Muscle of arm (tissue), 12 donors: ENCODE results near the gene KIF27. TPM values are rescaled to one million over a fixed set of nuclear protein-coding genes. Genes with fewer than 3 reads are reported as not detected.
"Not testable (repeated sequence)": the region's sequence is repeated elsewhere in the genome, so short reads cannot be mapped to it uniquely, and the experiment has no call there.

ENCODE experiments used
- DNase-seq: peaks from one replicate; pipeline ENCODE4 v3.0.0-alpha.2; 2013
- polyA plus RNA-seq, 12 donors: library from polyadenylated mRNA; unstranded; fragments of 120-200 nt; gene quantifications; one replicate each; pipeline ENCODE4 v1.2.1, GENCODE V29; 2013; ENCODE audit not compliant: insufficient read length in 12 of 12

Gene KIF27
- polyA plus RNA-seq, 12 donors = 5.4 to 20.4 (median 8.0) TPM; not detected in 1

DNA sequence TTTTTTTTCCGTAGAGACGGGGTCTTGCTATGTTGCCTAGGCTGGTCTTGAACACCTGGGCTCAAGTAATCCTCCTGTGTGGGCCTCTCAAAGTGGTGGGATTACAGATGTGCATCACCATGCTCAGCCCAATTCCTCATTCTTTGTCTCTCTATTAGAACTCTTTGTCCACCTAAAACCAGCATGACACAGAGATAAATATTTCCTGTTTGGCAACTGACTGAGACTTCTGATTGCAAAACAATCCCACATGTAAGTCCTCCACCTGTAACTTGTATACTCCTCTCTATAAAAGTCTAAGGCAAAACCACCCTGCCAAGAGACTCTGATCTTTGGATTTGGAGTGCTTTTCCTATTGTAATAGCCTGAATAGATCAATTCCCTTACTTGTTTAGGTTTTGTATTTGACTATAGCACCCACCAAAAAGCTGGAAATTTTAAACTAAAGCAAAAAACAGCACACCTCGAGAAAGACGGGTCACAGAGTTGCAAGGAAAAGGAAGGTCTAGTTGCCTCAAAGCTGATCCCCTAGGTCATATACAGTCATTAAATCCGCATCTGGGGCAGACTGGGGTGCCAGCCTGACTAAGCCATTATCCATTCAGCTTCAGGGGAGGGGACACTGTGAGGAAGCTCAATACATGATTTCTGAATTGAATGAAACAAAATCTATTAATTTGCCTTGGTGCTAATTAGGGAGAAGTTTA lies 13.5 kb upstream of the KIF27 start:
- no peak for DNase-seq

DNA sequence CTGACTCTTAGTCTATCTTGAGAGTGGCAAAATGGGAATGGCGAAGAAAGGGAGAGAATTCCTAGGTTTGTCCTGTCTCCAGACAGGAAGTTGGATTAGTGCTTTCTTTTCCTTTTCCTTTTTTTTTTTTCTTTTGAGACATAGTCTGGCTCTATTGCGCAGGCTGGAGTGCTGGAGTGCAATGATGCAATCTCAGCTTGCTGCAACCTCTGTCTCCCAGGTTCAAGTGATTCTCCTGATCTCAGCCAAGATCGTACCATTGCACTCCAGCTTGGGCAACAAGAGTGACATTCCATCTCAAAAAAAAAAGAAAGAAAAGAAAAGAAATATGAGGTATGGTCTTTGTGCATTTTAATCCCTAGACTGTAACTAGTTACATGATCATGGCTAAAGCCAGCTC lies 12.6 kb upstream of the KIF27 start:
- DNase-seq = no peak

DNA sequence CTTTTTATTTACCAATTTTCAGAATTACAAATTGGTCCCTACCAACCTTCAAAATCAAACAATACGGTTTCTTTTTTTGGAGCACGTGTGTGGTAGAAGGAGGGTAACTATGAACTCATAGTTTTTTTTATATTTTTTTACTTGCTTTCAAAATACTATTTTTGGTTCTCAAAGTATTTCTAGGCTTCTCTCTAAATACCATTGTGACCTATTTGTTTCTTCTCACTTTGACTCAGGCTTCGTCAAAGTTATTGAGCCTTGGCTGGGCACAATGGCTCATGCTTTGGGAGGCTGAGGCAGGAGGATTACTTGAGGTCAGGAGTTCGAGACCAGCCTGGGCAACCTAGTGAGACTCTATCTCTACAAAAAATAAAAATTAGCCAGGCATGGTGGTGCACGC lies 11.6 kb upstream of the KIF27 start:
- no peak for DNase-seq

DNA sequence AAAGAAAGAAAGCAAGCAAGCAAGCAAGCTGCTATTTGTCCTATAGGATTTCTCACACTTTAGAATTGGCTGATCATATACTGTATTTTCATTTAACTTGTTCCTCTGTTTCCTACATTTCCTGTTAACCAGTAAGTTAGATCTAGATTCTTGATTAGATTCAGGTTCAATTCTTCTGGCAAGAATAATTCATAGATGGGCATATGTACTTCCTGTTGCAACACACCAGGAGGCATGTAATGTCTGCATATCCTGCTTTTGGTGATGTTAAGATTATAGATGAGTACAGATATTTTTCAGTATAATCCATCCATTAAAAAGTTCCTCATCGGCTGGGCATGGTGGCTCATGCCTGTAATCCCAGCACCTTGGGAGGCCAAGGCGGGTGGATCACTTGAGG lies 10.8 kb upstream of the KIF27 start:
- DNase-seq = no peak

DNA sequence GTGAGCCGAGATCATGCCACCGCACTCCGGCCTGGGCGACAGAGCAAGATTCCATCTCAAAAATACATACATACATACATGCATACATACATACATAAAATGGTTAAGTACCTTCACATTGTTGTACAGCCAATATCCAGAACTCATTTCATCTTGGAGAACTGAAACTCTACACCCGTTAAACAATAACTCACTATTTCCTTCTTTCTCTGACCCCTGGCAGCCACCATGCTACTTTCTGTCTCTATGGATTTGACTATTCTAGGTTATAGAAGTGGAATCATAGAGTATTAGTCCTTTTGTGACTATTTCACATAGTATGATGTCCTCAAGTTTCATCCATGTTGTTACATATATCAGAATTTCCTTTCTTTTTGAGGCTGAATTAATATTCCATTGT lies 9.6 kb upstream of the KIF27 start:
- DNase-seq = no peak

DNA sequence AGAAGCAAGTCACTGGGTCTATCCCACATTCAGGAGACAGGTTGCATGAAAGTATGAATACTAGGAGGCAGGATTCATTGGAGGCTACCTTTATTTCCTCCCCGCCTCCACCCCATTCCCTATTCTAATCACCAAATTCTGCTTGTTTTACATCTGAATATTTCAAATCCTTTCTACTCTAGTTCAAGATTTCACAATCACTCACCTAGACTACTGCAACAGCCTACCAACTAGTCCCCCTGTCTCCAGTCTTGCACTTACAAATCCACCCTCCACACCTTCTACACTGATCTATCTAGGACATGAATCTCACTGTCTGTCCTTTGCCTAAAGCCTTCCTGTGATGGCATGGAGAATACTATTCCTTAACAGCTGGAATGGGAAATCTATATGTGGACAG lies 6.4 kb upstream of the KIF27 start:
- DNase-seq = no peak

DNA sequence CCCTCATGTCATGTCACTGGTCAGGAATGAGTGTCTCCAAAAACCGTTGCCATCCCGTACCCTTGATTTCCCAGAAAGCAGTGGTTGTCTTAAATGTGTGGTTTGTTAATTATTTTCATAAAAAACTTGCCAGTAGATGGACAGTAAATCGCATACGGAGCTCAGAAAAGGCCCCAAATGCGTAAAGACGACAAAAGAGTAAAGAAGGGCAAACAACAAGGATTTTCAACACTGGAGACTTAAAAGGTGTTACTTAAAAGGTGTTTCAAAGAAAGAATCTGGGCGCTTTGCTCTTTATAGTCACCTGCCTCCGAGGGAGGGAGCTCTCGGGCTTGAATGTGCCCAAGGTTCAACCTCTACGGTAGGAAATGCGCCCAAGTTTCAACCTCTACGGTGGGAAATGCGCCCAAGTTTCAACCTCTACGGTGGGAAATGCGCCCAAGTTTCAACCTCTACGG lies 734 bp downstream of the KIF27 start:
- DNase-seq = peak; percentile 57

DNA sequence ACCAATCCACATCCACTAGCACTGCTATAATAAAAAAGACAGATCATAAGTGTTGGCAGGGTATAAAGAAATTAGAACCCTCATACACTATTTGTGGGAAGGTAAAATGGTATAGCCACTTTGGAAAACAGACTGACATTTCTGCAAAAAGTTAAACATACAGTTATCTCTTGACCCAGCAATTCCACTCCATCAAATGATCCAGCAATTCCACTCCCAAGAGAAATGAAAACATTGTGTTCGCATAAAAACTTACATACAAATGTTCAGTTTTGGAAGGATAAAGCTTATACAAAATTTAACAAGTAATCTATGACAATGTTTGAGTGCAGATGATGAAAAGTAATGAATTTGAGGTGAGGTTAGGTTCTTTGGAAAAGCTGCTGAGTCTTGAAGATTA lies 2.1 kb downstream of the KIF27 start:
- DNase-seq = no peak

DNA sequence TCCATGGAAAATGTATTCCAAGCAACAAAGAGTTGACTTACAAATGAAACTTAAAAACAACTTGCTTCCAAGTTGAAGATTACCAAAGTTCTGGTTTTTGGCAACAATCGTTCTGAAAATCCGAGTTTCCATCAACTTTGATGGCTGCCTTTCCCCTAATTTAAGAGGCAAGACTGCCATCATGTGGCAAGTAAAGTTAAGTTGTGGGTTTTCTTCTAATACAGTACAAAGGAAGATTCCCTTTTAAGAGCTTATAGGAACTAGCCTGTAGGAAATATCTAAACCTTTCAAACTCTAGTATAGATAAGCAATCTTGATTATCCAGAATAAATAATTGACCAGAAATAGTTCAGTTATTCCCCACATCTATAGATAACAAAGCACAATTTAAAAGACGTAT lies 9.0 kb downstream of the KIF27 start:
- DNase-seq = peak; percentile 15

DNA sequence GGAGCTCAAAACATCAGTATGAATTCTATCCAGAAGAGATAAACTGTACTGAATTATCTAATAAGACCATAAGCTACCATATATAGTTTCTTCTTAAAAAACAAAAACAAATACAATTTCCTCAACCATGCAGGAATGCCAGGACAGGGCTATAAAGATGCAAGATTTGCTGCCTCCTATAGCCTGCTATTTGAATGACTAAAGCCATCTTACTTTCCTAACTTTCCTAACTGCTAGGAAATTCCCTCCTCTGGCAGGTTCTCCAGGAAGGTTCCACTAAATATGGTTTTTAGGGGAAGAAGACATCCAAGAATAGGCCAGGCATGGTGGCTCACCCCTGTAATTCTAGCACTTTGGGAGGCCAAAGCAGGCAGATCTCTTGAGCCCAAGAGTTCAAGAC lies 15.1 kb downstream of the KIF27 start:
- no peak for DNase-seq

DNA sequence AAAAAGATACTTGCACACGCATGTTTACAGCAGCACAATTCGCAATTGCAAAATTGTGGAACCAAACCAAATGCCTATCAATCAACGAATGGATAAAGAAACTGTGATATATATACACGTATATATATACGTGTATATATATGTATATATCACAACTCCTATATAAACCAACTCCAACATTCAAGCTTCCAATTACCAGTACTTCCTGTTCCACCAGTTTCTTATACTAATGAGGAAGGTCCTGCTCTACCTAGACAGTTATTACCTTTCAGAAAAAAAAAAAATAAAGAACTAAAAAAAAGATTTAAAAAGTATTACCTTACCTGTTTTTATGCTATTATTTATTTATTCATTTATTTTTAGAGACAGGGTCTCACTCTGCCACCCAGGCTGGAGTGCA lies 20.6 kb downstream of the KIF27 start:
- DNase-seq = not testable (repeated sequence)

DNA sequence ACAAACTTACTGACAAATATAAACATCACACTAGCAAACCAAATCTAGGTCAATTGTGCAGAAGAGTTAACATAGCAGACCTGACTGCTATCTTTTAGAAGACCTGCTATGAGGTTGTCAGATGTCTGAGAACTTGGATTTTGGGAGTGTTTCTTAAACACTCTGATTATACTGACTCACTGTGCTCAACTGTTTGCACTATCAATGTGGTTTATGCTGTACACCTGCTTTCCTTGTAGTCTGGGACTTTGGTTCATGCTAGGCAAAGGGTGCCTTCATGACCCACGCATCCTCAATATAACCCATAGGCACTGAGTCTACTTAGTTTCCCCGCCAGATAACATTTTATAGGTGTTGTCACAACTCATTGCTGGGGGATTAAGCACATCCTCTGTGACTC lies 26.9 kb downstream of the KIF27 start:
- not testable (repeated sequence) for DNase-seq

DNA sequence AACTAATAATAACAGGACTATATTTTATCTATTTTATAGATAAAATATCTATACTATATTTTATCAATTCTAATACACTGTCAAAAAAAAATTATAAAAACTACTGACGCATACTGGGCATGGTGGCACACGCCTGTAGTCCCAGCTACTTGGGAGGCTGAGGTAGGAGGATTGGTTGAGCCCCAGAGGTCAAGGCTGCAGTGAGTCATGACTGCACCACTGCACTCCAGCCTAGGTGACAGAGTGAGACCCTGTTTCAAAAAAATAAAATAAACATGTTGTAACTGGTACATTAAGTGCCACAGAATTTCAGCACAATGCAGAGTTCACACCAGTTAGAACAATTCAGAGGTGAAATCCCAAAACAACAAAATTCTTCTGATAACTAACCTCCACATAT lies 34.7 kb downstream of the KIF27 start:
- not testable (repeated sequence) for DNase-seq

DNA sequence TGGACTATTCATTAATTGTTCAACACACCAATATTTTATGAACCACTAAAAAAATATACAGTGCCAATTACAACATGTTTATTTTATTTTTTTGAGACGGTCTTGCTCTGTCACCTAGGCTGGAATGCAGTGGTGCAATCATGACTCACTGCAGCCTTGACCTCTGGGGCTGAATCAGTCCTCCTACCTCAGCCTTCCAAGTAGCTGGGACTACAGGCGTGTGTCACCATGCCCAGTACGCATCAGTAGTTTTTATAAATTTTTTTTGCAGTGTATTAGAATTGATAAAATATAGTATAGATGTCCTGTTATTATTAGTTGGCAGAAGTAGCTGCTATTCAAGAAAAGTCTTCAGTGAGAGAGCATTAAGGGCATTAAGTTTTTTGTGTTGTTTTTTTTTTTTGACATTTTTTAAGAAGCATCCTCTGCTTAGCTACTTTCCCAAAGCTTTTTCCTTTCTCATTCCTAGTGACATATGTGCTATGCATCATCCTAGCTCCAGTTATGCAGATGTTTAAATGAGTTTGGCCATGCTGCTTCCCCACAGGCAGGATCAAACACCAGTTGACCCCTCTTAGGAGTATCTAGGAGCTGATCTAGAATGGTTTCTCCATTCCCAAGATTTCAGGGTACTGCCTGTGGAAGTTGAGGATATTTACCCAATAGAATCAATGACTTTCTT lies 35.5 kb downstream of the KIF27 start:
- not testable (repeated sequence) for DNase-seq

DNA sequence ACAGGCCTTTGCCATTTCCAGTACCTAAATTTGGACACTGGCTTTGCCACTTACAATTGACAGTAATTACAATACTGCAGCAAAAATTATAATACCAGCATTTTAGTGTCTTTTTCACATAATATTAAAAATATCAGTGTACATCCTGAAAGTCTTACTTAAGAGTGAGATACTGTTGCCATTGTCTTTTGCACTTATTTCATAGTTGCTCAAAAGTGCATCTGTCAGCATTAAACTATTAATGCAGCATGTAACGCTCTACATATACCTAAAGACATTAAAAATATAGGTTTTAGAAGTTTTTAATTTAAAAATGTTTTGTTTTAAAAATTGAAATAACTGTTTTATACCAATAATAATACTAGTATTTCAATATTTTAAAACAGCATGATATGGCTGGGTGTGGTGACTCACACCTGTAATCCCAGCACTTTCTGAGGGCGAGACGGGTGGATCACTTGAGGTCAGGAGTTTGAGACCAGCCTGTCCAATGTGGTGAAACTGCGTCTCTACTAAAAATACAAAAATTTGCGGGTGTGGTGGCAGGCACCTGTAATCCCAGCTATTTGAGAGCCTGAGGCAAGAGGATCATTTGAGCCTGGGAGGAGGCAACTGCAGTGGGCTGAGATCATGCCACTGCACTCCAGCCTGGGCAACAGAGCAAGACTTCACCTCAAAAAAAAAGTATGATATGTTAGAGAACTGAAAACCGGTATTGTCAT lies 39.4 kb downstream of the KIF27 start:
- not testable (repeated sequence) for DNase-seq

DNA sequence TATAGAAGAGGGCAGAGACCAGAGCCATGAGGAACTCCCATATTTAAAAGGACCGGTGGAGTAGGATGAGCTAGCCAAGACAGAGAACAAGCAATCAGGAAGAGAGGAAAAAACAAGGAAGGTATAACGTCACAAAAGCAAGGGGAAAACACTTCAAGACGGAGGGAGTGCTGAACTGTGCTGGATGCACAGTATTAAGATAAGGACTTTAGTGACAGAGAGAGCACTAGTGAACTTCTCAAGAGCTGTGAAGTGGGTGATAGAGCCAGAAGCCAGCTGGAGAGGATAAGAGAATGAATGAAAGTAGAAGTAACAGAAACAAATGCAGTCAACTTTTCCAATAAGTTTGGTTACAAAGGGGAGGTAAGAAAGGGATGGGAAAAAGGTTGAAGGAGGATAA lies 45.7 kb downstream of the KIF27 start:
- not testable (repeated sequence) for DNase-seq

DNA sequence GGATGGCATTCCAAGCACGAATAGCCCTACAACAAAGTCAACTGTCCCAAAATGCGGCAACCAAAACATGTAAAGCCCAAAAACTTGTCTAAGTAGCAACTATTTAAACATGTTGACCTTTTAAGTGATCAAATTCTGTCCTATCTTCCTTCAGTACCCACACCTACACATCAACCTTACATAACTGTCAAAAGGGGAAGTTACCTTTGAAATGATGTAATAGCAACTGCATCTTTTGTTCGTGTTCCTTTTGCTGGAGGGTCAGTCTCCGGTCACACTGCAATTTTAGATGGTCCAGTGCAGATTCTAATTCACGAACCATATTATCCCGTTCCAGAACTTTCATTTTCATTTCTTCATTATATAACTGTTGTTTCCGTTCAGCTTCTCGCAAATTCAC lies 71.3 kb downstream of the KIF27 start:
- not testable (repeated sequence) for DNase-seq

DNA sequence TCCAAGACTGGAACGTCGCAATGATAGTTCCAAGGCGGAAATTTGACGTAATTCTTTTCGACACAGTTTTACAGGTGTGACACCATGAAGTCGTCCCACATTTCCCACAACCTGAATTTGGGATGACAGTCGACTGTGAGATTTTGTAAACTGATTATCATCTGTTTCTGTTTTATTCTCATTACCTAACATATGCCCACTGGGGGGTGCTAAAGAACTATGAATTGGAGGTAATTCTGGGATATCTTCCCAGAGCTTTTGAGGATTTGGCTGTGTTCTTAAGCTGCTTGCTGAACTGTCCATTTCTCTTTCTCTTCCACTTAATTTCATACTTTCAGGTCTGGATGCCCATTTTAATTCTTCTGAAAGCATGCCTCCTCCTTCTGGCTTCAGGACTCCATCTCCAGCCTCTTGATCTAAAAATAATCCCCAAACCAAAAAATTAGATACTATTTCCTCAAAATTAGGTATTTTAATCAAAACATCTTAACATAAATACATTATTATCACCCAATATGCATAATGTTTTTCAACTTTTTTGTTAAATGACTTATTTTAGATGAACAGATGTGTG lies 84.1 kb downstream of the KIF27 start:
- DNase-seq = not testable (repeated sequence)

DNA sequence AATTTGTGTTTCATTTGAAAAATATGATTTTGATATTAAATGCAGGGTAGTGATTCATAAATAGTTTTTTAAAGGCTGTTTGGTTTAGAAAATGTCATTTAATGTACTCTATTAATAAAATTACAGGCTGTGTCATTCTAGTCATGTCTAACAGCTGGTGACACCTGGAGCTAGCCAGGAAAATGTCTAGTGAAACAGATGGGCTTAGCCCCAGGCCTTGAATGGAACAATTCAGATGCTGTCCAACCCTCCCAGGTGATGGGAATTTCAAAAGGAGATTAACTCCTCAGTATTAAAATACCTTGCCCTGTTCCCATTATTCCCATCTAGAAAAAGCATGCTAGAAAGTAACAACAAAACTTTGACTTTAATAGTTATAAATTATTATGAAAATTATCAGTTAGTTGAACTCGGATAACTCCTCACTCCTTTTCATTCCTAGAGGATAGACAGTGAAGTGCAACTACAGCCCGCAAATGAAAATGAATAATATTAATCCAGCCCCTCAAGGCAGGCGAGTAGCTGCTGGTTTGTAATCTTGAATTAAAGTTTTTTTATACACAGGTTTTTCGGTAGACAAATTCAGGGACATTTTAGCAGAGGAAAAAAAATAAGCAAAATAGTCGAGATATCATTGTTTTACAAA lies 90.7 kb downstream of the KIF27 start:
- not testable (repeated sequence) for DNase-seq

DNA sequence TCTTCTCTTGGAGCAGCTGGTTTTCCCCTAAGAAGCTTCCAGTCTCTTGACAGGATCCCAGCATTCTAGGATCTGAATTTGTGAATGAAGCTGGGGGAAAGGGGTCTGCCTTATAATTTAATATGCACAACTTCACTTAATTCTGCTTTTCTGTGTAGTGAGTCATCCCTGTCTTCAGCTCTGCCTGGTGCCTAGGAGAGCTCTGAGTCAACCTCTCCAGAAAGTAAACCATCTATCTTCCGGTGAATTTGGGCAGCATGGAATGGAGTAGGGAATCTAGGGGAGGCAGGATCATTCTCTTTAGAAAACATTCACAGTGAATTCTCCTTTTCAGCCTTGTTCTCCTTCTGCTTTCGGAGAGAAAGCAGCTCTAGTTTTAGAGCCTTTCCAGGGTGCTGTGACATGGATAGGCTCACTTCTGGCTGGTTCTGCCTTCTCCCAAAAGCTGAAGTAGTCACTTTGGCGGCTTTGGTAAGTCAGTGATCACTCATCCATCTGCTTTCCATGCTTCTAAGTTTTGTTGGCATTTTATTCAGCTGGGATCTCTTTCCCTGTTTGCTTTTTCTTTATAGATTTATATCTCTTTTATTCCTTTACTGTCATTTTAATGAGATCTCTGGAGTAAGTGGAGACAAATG lies 96.1 kb downstream of the KIF27 start:
- not testable (repeated sequence) for DNase-seq
